ENCODE results near the gene DESI2. TPM values are rescaled to one million over a fixed set of nuclear protein-coding genes. Genes with fewer than 3 reads are reported as not detected.

DESI2 gene
- total and polyA plus RNA-seq, 4 donors, result 5.7 to 14.6 (median 11.7) TPM

DNA sequence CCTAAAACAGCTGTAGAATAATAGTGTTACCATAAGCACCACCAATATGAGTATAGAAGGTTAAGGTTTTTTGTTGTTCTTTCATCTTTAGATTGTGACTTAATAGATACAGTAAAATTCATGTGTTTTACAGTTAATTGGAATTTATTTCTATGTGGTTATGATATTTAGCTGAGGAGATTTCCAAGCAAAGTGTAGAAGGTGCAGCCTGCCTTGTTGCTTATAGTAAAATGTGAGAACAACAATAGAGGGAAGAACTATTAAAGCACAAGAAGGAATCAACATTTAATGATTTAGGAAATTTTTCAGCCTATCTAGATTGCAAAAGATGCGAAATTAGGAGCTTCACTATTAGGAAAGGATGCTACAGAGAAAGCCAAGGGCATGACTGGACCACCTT is 47.9 kb downstream of the DESI2 start:
- 97% methylated on average over 1 of the region's 1 CpG for WGBS
- no peak overlapping the region for H3K27ac ChIP-seq (ENCODE audit: low read depth in 1 of 2, low read length in 2 of 2)
- no peaks in the 10 kb centered on the region for H3K9me3 ChIP-seq (ENCODE audit: control insufficient read depth in 4 of 4, low read length in 3 of 4)
- H3K9ac ChIP-seq (ENCODE audit: low read depth in 1 of 2, low read length in 2 of 2), result no peak overlapping the region
- no peaks in the 10 kb centered on the region for H3K4me1 ChIP-seq (ENCODE audit: control insufficient read depth in 4 of 4, insufficient read depth in 4 of 4, low read length in 3 of 4)
- H3K4me3 ChIP-seq (ENCODE audit: low read depth in 1 of 3, low read length in 3 of 3), result no peak overlapping the region
- DNase-seq (ENCODE audit: low spot score), result no peak
- TF ChIP-seq SP1 (IDR thresholded peaks at IDR 0.05), result no peak
- no peak for TF ChIP-seq FOXA1 (IDR thresholded peaks at IDR 0.05)
- TF ChIP-seq GABPA (IDR thresholded peaks at IDR 0.05 in 1 of 2, conservative IDR thresholded peaks at IDR 0.05 in 1 of 2), result no peak
- no peak for TF ChIP-seq HNF4G (IDR thresholded peaks at IDR 0.05)
- TF ChIP-seq YY1 (IDR thresholded peaks at IDR 0.05), result no peak
- no peak for TF ChIP-seq RAD21 (IDR thresholded peaks at IDR 0.05)
- TF ChIP-seq, protein P1, sequence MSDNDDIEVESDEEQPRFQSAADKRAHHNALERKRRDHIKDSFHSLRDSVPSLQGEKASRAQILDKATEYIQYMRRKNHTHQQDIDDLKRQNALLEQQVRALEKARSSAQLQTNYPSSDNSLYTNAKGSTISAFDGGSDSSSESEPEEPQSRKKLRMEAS (IDR thresholded peaks at IDR 0.05), result no peak
- TF ChIP-seq, protein P2, sequence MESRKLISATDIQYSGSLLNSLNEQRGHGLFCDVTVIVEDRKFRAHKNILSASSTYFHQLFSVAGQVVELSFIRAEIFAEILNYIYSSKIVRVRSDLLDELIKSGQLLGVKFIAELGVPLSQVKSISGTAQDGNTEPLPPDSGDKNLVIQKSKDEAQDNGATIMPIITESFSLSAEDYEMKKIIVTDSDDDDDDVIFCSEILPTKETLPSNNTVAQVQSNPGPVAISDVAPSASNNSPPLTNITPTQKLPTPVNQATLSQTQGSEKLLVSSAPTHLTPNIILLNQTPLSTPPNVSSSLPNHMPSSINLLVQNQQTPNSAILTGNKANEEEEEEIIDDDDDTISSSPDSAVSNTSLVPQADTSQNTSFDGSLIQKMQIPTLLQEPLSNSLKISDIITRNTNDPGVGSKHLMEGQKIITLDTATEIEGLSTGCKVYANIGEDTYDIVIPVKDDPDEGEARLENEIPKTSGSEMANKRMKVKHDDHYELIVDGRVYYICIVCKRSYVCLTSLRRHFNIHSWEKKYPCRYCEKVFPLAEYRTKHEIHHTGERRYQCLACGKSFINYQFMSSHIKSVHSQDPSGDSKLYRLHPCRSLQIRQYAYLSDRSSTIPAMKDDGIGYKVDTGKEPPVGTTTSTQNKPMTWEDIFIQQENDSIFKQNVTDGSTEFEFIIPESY (IDR thresholded peaks at IDR 0.05), result no peak
- no peak for TF ChIP-seq FOXA2 (IDR thresholded peaks at IDR 0.05)
- no peak for TF ChIP-seq JUND (IDR thresholded peaks at IDR 0.05)
- no peaks in the 10 kb centered on the region for H3K27me3 ChIP-seq (ENCODE audit: control insufficient read depth in 4 of 4, insufficient read depth in 4 of 4, low read length in 3 of 4)
- peaks cover 7 to 13% (median 10%) of the 10 kb centered on the region in 4 donors for H3K36me3 ChIP-seq (ENCODE audit: control insufficient read depth in 4 of 4, insufficient read depth in 3 of 4, low read depth in 1 of 4, low read length in 3 of 4)

DNA sequence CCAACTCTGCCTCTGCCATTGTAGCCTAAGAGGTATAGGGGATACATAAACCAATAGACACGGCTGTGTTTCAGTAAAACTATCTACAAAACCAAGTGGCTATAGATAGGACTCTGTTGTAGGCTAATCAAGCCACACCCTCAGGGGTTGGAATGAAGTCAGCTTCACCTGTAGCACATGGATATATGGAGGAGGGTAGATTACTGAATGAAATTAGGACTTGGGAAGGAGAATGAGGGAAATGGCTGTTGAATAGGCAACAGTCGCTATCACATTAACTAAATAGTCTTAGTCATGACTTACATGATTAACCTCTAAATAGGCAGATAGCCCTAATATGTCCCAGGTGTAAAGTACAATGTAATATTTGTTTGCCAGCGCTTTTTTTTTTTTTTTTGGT is 49.7 kb downstream of the DESI2 start:
- H3K36me3 ChIP-seq (ENCODE audit: control insufficient read depth in 4 of 4, insufficient read depth in 3 of 4, low read depth in 1 of 4, low read length in 3 of 4), result peaks cover 6 to 23% (median 10%) of the 10 kb centered on the region in 4 donors
- 98% methylated on average over 3 of the region's 3 CpGs for WGBS
- no peaks in the 10 kb centered on the region for H3K4me1 ChIP-seq (ENCODE audit: control insufficient read depth in 4 of 4, insufficient read depth in 4 of 4, low read length in 3 of 4)

More for the DNA sequence above, 49.7 kb downstream of the DESI2 start:
- Histone ChIP-seq H3K9me3 (ENCODE audit: control insufficient read depth in 4 of 4, low read length in 3 of 4) (no peaks in the 10 kb centered on the region), H3K9ac (ENCODE audit: low read depth in 1 of 2, low read length in 2 of 2) (no peak overlapping the region), H3K4me3 (ENCODE audit: low read depth in 1 of 3, low read length in 3 of 3) (no peak overlapping the region), H3K27me3 (ENCODE audit: control insufficient read depth in 4 of 4, insufficient read depth in 4 of 4, low read length in 3 of 4) (no peaks in the 10 kb centered on the region), H3K27ac (ENCODE audit: low read depth in 1 of 2, low read length in 2 of 2) (no peak overlapping the region)
- DNase-seq (ENCODE audit: low spot score), result no peak
- TF ChIP-seq YY1 (IDR thresholded peaks at IDR 0.05) (no peak), FOXA1 (IDR thresholded peaks at IDR 0.05) (no peak), RXRA (IDR thresholded peaks at IDR 0.05) (no peak), TAF1 (conservative IDR thresholded peaks at IDR 0.05) (no peak), JUND (IDR thresholded peaks at IDR 0.05) (no peak), NR2F2 (IDR thresholded peaks at IDR 0.05) (no peak), HNF4A (conservative IDR thresholded peaks at IDR 0.05) (no peak), FOXA2 (IDR thresholded peaks at IDR 0.05) (no peak), RAD21 (IDR thresholded peaks at IDR 0.05) (no peak), EGR1 (IDR thresholded peaks at IDR 0.05; ENCODE audit: low read depth in 2 of 2) (no peak), GABPA (IDR thresholded peaks at IDR 0.05 in 1 of 2, conservative IDR thresholded peaks at IDR 0.05 in 1 of 2) (no peak), HNF4G (IDR thresholded peaks at IDR 0.05) (no peak), SP1 (IDR thresholded peaks at IDR 0.05) (no peak)
- TF ChIP-seq, protein P2 (IDR thresholded peaks at IDR 0.05), result no peak
- TF ChIP-seq, protein P3, sequence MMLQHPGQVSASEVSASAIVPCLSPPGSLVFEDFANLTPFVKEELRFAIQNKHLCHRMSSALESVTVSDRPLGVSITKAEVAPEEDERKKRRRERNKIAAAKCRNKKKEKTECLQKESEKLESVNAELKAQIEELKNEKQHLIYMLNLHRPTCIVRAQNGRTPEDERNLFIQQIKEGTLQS (IDR thresholded peaks at IDR 0.05), result no peak
- TF ChIP-seq, protein P4, sequence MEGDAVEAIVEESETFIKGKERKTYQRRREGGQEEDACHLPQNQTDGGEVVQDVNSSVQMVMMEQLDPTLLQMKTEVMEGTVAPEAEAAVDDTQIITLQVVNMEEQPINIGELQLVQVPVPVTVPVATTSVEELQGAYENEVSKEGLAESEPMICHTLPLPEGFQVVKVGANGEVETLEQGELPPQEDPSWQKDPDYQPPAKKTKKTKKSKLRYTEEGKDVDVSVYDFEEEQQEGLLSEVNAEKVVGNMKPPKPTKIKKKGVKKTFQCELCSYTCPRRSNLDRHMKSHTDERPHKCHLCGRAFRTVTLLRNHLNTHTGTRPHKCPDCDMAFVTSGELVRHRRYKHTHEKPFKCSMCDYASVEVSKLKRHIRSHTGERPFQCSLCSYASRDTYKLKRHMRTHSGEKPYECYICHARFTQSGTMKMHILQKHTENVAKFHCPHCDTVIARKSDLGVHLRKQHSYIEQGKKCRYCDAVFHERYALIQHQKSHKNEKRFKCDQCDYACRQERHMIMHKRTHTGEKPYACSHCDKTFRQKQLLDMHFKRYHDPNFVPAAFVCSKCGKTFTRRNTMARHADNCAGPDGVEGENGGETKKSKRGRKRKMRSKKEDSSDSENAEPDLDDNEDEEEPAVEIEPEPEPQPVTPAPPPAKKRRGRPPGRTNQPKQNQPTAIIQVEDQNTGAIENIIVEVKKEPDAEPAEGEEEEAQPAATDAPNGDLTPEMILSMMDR (IDR thresholded peaks at IDR 0.05; ENCODE audit: low read depth, low read length, missing input control), result no peak
- TF ChIP-seq, protein P5, sequence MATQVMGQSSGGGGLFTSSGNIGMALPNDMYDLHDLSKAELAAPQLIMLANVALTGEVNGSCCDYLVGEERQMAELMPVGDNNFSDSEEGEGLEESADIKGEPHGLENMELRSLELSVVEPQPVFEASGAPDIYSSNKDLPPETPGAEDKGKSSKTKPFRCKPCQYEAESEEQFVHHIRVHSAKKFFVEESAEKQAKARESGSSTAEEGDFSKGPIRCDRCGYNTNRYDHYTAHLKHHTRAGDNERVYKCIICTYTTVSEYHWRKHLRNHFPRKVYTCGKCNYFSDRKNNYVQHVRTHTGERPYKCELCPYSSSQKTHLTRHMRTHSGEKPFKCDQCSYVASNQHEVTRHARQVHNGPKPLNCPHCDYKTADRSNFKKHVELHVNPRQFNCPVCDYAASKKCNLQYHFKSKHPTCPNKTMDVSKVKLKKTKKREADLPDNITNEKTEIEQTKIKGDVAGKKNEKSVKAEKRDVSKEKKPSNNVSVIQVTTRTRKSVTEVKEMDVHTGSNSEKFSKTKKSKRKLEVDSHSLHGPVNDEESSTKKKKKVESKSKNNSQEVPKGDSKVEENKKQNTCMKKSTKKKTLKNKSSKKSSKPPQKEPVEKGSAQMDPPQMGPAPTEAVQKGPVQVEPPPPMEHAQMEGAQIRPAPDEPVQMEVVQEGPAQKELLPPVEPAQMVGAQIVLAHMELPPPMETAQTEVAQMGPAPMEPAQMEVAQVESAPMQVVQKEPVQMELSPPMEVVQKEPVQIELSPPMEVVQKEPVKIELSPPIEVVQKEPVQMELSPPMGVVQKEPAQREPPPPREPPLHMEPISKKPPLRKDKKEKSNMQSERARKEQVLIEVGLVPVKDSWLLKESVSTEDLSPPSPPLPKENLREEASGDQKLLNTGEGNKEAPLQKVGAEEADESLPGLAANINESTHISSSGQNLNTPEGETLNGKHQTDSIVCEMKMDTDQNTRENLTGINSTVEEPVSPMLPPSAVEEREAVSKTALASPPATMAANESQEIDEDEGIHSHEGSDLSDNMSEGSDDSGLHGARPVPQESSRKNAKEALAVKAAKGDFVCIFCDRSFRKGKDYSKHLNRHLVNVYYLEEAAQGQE (IDR thresholded peaks at IDR 0.05), result no peak
- TF ChIP-seq, protein P1 (IDR thresholded peaks at IDR 0.05), result no peak

Measured in liver (tissue), 9 donors.